Activated T-helper 1 cell treated with anti-CD3 and anti-CD28 coated beads, Interleukin-12 subunit alpha, Interleukin-12 subunit beta, Interleukin-2, Interleukin-4 antibody, amounts not matched to agents 30 ng/mL and 10 ng/mL and 1 ng/mL, durations not matched to agents 14 hours and 24 hours and 36 hours (primary cell): ENCODE measurements around the gene MAPK8IP2. TPM values are rescaled to one million over a fixed set of nuclear protein-coding genes. Genes with fewer than 3 reads are reported as not detected.
"Not testable (repeated sequence)": the region's sequence is repeated elsewhere in the genome, so short reads cannot be mapped to it uniquely, and the experiment has no call there.

Experiments used
- DNase-seq: peaks from one replicate; pipeline ENCODE4 v3.0.0; 2021; ENCODE audit warnings: low spot score
- H3K27ac Mint-ChIP-seq: one replicate; pipeline ENCODE4 v1.8.0; 2021; ENCODE audit warnings: mild to moderate bottlenecking, mixed read lengths
- H3K27me3 Mint-ChIP-seq: one replicate; pipeline ENCODE4 v1.8.0; 2022; ENCODE audit warnings: mild to moderate bottlenecking, moderate library complexity, mixed read lengths; ENCODE audit not compliant: insufficient read depth
- H3K36me3 Mint-ChIP-seq: one replicate; pipeline ENCODE4 v1.8.0; 2021; ENCODE audit warnings: low read depth, mixed read lengths
- H3K4me1 Mint-ChIP-seq: one replicate; pipeline ENCODE4 v1.8.0; 2021; ENCODE audit warnings: low read depth, mixed read lengths
- H3K4me3 Mint-ChIP-seq: one replicate; pipeline ENCODE4 v1.8.0; 2021; ENCODE audit warnings: mild to moderate bottlenecking, moderate library complexity, mixed read lengths
- H3K9me3 Mint-ChIP-seq: one replicate; pipeline ENCODE4 v1.8.0; 2021; ENCODE audit warnings: mixed read lengths
- intact Hi-C: fragments of 100-400 bp; cut with micrococcal nuclease; formaldehyde crosslinking; loops from one replicate; pipeline ENCODE4 v1.15.1; 2024
- total RNA-seq: library from RNA; stranded (reverse); gene quantifications from 2 replicates; pipeline ENCODE4 v1.2.3, GENCODE V29; 2022

Gene MAPK8IP2
- total RNA-seq, 1 donor from 2014 or later: 0.08 TPM

DNA sequence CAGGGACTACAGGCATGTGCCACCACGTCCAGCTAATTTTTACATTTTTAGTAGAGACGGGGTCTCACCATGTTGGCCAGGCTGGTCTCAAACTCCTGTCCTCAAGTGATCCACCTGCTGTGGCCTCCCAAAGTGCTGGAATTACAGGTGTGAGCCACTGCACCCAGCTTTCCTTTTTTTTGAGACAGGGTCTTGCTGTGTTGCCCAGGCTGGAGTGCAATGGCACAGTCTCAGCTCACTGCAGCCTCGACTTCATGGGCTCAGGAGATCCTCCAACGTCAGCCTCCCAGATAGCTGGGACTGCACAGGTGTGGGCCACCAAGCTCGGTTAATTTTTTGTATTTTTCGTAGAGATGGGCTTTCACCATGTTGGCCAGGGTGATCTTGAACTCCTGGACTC lies 54.1 kb downstream of the MAPK8IP2 start:
- H3K36me3 Mint-ChIP-seq, H3K27me3 Mint-ChIP-seq, DNase-seq, H3K4me3 Mint-ChIP-seq, H3K9me3 Mint-ChIP-seq, H3K27ac Mint-ChIP-seq, intact Hi-C loops, H3K4me1 Mint-ChIP-seq: not testable (repeated sequence)

DNA sequence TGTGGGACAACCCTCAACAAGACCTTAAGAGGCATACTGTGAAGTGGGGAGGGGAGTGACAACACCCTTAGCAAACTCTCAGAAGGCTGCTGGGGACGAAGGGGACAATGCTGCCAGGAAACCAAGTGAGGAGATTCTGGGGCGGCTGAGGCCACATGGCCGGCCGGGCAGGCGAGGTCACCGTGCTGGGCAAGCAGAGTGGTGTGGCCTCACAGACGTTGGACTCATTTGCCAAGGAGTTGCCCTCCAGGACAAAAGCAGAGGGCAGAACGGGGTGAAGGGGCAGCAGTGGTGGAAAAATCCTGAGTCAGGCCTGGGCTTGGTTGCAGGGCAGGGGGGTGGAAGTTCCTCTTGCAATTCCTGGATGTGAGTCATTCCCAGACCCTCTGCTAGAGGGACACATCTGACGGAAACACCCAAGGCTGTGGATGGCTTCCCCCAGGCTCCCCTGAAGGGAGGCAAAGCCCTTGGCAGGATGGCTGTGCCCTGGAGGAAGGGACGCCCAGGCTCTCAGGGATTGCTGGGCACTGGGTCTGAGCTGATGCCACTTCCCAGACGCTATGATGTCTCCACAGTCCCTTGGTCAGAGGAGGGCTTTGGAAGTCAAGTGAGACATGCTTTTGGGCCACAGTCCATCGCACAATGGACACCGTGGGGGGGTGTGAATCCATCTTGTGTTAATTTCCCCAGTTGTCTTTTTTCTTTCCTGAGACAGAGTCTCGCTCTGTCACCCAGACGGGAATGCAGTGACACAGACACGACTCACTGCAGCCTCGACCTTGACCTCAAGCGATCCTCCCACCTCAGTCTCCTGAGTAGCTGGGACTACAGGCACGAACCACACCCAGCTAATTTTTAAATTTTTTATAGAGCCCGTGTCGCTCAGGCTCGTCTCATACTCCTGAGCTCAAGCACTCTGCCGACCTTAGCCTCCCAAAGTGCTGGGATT lies 55.8 kb downstream of the MAPK8IP2 start:
- no peaks in the 10 kb centered on the region for H3K4me1 Mint-ChIP-seq
- H3K27ac Mint-ChIP-seq: no peak overlapping the region
- no peak overlapping the region for H3K4me3 Mint-ChIP-seq
- H3K9me3 Mint-ChIP-seq: no peaks in the 10 kb centered on the region
- intact Hi-C loops: no loop called here
- no peak for DNase-seq
- no peaks in the 10 kb centered on the region for H3K36me3 Mint-ChIP-seq
- H3K27me3 Mint-ChIP-seq: peaks cover 2% of the 10 kb centered on the region

GRCh38 chr22:50657925-50658324 lies 57.3 kb downstream of the MAPK8IP2 start:
- Mint-ChIP-seq H3K27ac (no peak overlapping the region), H3K36me3 (no peaks in the 10 kb centered on the region)

GRCh38 chr22:50659711-50660110 lies 59.1 kb downstream of the MAPK8IP2 start:
- H3K36me3 Mint-ChIP-seq, H3K9me3 Mint-ChIP-seq, H3K27me3 Mint-ChIP-seq, DNase-seq, intact Hi-C loops, H3K4me3 Mint-ChIP-seq, H3K27ac Mint-ChIP-seq, H3K4me1 Mint-ChIP-seq: not testable (repeated sequence)

More at GRCh38 chr22:50657925-50658324, 57.3 kb downstream of the MAPK8IP2 start:
- Mint-ChIP-seq H3K9me3 (no peaks in the 10 kb centered on the region), H3K27me3 (peaks cover 2% of the 10 kb centered on the region), H3K4me1 (no peaks in the 10 kb centered on the region), H3K4me3 (no peak overlapping the region)
- no peak for DNase-seq
- intact Hi-C loops: no loop called here

DNA sequence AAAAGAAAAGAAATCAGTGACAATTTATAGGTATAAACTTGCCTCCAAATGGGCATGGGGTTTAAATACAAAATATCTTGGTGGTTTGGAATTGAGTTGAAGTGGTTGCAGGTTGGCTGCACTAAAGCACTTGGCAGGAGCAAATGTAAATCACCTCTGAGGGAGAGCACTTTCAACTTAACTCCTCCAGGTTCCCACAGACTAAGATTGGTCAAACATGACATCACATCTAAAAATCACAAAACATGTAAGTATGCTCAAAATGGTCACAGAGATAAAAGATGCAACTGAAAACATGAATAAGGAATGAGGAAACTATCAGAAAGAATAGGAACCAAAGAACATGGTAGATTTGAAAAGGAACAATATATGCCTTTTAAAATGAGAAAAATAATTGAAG lies 59.7 kb downstream of the MAPK8IP2 start:
- H3K4me3 Mint-ChIP-seq: no peak overlapping the region
- no peak for DNase-seq
- no peaks in the 10 kb centered on the region for H3K36me3 Mint-ChIP-seq
- H3K9me3 Mint-ChIP-seq: no peaks in the 10 kb centered on the region
- H3K4me1 Mint-ChIP-seq: no peaks in the 10 kb centered on the region
- intact Hi-C loops: no loop called here
- H3K27me3 Mint-ChIP-seq: peaks cover 2% of the 10 kb centered on the region
- no peak overlapping the region for H3K27ac Mint-ChIP-seq

Other genes starting within 250 kb of the MAPK8IP2 start
- gene SBF1, start 125.8 kb upstream of the MAPK8IP2 start, total RNA-seq: 113 and 116 TPM in 2 replicates
- gene ADM2, start 119.2 kb upstream of the MAPK8IP2 start, total RNA-seq: 4.2 and 4.9 TPM in 2 replicates
- 0.29 TPM in 1 of 2 replicates, not detected in the other for gene MIOX, start 113.9 kb upstream of the MAPK8IP2 start, total RNA-seq
- 79.5 and 81.2 TPM in 2 replicates for gene LMF2, start 93.1 kb upstream of the MAPK8IP2 start, total RNA-seq
- gene NCAPH2, start 92.6 kb upstream of the MAPK8IP2 start, total RNA-seq: 133 and 134 TPM in 2 replicates
- 8.7 and 14.8 TPM in 2 replicates for gene SCO2, start 75.2 kb upstream of the MAPK8IP2 start, total RNA-seq
- gene TYMP, start 70.8 kb upstream of the MAPK8IP2 start, total RNA-seq: 57.2 and 59.9 TPM in 2 replicates
- gene KLHDC7B, start 54.9 kb upstream of the MAPK8IP2 start, total RNA-seq: 5.5 TPM in 2 replicates
- gene SYCE3, start 37.9 kb upstream of the MAPK8IP2 start, total RNA-seq: 0.83 TPM in 1 of 2 replicates, not detected in the other
- gene CPT1B, start 22.4 kb upstream of the MAPK8IP2 start, total RNA-seq: 65.6 and 68.2 TPM in 2 replicates
- 81.0 and 88.7 TPM in 2 replicates for gene CHKB, start 17.9 kb upstream of the MAPK8IP2 start, total RNA-seq
- gene ARSA, start 27.4 kb downstream of the MAPK8IP2 start, total RNA-seq: 26.2 and 27.3 TPM in 2 replicates
- gene SHANK3, start 72.0 kb downstream of the MAPK8IP2 start, total RNA-seq: 0.05 and 0.10 TPM in 2 replicates
- not detected in 2 replicates for gene ACR, start 137.4 kb downstream of the MAPK8IP2 start, total RNA-seq
- gene RABL2B, start 182.8 kb downstream of the MAPK8IP2 start, total RNA-seq: 30.7 and 41.3 TPM in 2 replicates